Measurements from ENCODE around the gene MANEA.

DNA sequence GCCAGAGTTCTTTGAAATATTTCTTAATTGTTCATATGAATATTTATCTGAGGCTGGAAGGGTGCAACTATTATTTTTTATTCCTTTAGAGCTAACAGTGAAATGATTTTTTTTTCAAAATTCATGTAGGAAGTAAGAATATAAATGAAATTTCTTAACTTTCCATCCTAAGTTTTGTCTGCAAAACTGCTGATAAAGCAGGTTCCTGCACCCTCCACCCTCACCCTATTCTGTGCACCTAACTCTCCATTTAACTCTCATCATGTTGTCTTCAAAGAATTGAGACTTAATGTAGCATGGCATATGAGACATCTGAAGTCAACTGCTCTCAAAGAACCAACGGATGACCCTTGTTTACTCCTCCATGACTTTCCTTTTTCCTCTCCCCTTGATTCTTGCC, 23.5 kb upstream of the MANEA start:
- TF ChIP-seq, protein P1, sequence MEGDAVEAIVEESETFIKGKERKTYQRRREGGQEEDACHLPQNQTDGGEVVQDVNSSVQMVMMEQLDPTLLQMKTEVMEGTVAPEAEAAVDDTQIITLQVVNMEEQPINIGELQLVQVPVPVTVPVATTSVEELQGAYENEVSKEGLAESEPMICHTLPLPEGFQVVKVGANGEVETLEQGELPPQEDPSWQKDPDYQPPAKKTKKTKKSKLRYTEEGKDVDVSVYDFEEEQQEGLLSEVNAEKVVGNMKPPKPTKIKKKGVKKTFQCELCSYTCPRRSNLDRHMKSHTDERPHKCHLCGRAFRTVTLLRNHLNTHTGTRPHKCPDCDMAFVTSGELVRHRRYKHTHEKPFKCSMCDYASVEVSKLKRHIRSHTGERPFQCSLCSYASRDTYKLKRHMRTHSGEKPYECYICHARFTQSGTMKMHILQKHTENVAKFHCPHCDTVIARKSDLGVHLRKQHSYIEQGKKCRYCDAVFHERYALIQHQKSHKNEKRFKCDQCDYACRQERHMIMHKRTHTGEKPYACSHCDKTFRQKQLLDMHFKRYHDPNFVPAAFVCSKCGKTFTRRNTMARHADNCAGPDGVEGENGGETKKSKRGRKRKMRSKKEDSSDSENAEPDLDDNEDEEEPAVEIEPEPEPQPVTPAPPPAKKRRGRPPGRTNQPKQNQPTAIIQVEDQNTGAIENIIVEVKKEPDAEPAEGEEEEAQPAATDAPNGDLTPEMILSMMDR (IDR thresholded peaks at IDR 0.05): no peak
- TF ChIP-seq EP300 (IDR thresholded peaks at IDR 0.05): no peak
- no peak for TF ChIP-seq POLR2A (IDR thresholded peaks at IDR 0.05)
